CD4-positive, alpha-beta T cell treated with Interleukin-15 for 4 hours (primary cell): ENCODE results near the gene DOP1A.

Experiments used
- DNase-seq: peaks from one replicate; pipeline ENCODE4 v3.0.0-alpha.2; 2020; ENCODE audit warnings: low spot score

Gene DOP1A

GRCh38 chr6:83199173-83199862 is 131.8 kb downstream of the DOP1A start:
- no peak for DNase-seq

GRCh38 chr6:83199863-83200225 is 132.4 kb downstream of the DOP1A start:
- no peak for DNase-seq

- DNase-seq = no peak
These were observed 134.6 kb downstream of the DOP1A start for GRCh38 chr6:83202031-83202430.

- DNase-seq = peak; percentile 68
These were observed 147.9 kb downstream of the DOP1A start for GRCh38 chr6:83215131-83216047.

GRCh38 chr6:83216806-83217205 is 149.3 kb downstream of the DOP1A start:
- DNase-seq = no peak
